ENCODE data around the gene HIP1.
A peak's percentile ranks its signal among the peaks of the same experiment; 100 is the strongest.
"Not testable (repeated sequence)": the region's sequence is repeated elsewhere in the genome, so short reads cannot be mapped to it uniquely, and the experiment has no call there.

HIP1 gene

DNA sequence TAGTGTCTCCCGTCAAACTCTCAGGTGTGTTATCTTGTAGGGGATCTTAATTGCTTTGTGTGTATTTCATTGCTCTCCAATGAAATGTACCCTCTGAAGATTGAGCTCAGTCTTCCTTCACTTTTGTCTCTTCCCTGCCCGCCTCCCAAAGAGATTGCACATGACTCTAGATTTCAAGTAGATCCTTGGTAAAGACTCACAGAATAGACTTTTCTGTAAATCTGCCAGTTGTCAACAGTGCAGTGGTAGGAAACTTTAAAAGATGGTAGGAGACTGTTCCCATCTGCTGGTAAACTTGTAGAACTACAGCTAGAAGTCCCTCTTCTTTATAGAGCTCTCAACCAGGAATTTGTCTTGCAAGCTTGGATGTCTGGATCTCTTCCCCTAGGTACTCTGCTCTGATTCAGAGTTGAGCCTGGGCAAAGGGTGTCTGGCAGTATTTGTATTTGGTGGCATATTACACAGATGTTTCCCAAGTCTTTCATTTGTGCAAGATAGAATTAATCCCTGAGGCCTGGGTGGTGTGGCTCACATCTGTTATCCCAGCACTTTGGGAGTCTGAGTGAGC, 23.7 kb upstream of the HIP1 start:
- H3K4me1 ChIP-seq (ENCODE audit: control insufficient read depth, insufficient read depth, low read length) = no peaks in the 10 kb centered on the region
- H3K36me3 ChIP-seq (ENCODE audit: control insufficient read depth in 2 of 2, insufficient read depth in 2 of 2, low read length in 2 of 2) = no peaks in the 10 kb centered on the region
- H3K27me3 ChIP-seq (ENCODE audit: control insufficient read depth in 1 of 2, insufficient read depth in 2 of 2, low read length in 2 of 2) = no peaks in the 10 kb centered on the region
- H3K9ac ChIP-seq (ENCODE audit: low read length in 2 of 2) = no peak overlapping the region
- H3K9me3 ChIP-seq (ENCODE audit: control insufficient read depth in 2 of 2, low read length in 2 of 2) = no peaks in the 10 kb centered on the region
- no peak overlapping the region for H3K4me3 ChIP-seq (ENCODE audit: low read length in 2 of 2)
- H3K27ac ChIP-seq (ENCODE audit: low read length) = no peak overlapping the region

DNA sequence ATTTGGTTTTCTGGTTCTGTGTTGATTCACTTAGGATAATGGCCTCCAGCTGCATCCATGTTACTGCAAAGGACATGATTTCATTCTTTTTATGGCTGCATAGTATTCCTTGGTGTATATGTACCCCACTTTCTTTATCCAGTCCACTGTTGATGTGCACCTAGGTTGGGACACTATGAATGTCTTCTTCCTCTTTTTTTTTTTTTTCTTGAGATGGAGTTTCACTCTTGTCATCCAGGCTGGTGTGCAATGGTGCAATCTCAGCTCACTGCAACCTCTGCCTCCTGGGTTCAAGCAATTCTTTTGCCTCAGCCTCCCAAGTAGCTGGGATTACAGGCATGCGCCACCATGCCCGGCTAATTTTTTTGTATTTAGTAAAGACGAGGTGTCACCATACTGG, 23.1 kb upstream of the HIP1 start:
- H3K4me1 ChIP-seq (ENCODE audit: control insufficient read depth, insufficient read depth, low read length); H3K9ac ChIP-seq (ENCODE audit: low read length in 2 of 2); H3K36me3 ChIP-seq (ENCODE audit: control insufficient read depth in 2 of 2, insufficient read depth in 2 of 2, low read length in 2 of 2): not testable (repeated sequence)

GRCh38 chr7:75758491-75758890, 19.8 kb upstream of the HIP1 start:
- Histone ChIP-seq H3K36me3 (ENCODE audit: control insufficient read depth in 2 of 2, insufficient read depth in 2 of 2, low read length in 2 of 2) (no peaks in the 10 kb centered on the region), H3K9me3 (ENCODE audit: control insufficient read depth in 2 of 2, low read length in 2 of 2) (no peaks in the 10 kb centered on the region), H3K27ac (ENCODE audit: low read length) (no peak overlapping the region), H3K27me3 (ENCODE audit: control insufficient read depth in 1 of 2, insufficient read depth in 2 of 2, low read length in 2 of 2) (no peaks in the 10 kb centered on the region), H3K4me1 (ENCODE audit: control insufficient read depth, insufficient read depth, low read length) (no peaks in the 10 kb centered on the region), H3K9ac (ENCODE audit: low read length in 2 of 2) (no peak overlapping the region), H3K4me3 (ENCODE audit: low read length in 2 of 2) (no peak overlapping the region)

More for the DNA sequence above, 23.1 kb upstream of the HIP1 start:
- not testable (repeated sequence) for H3K27ac ChIP-seq (ENCODE audit: low read length); H3K9me3 ChIP-seq (ENCODE audit: control insufficient read depth in 2 of 2, low read length in 2 of 2); H3K4me3 ChIP-seq (ENCODE audit: low read length in 2 of 2); H3K27me3 ChIP-seq (ENCODE audit: control insufficient read depth in 1 of 2, insufficient read depth in 2 of 2, low read length in 2 of 2)

GRCh38 chr7:75757860-75758259, 19.1 kb upstream of the HIP1 start:
- H3K27me3 ChIP-seq (ENCODE audit: control insufficient read depth in 1 of 2, insufficient read depth in 2 of 2, low read length in 2 of 2) = no peaks in the 10 kb centered on the region
- no peaks in the 10 kb centered on the region for H3K9me3 ChIP-seq (ENCODE audit: control insufficient read depth in 2 of 2, low read length in 2 of 2)
- H3K27ac ChIP-seq (ENCODE audit: low read length) = no peak overlapping the region
- H3K36me3 ChIP-seq (ENCODE audit: control insufficient read depth in 2 of 2, insufficient read depth in 2 of 2, low read length in 2 of 2) = no peaks in the 10 kb centered on the region
- no peak overlapping the region for H3K9ac ChIP-seq (ENCODE audit: low read length in 2 of 2)
- no peak overlapping the region for H3K4me3 ChIP-seq (ENCODE audit: low read length in 2 of 2)
- no peaks in the 10 kb centered on the region for H3K4me1 ChIP-seq (ENCODE audit: control insufficient read depth, insufficient read depth, low read length)

DNA sequence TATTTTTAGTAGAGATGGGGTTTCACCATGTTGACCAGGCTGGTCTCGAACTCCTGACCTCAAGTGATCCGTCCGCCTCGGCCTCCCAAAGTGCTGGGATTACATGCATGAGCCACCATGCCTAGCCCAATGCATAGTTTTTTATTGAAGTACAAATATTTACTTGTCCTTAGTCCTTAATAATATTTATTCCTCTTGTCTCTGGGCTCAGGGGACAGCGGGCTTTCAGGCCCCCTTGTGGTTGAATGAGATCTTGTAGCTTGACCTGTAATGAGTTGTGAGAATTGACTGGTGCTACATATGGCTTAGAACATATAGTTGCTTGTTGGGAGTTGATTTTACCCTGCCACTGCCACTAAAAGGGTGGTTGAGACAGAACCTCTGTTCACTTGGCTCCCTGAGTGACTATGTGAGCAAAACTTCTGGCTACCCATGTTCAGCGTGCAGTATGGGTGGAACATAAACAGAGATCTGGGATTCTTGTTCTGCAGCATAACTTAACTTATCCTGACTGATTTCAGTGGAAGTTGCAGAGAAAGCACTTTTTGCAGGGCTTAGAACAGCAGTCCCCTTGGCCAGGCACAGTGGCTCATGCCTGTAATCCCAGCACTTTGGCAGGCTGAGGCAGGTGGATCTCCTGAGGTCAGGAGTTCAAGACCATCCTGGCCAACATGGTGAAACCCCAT, 18.4 kb upstream of the HIP1 start:
- Histone ChIP-seq H3K4me3 (ENCODE audit: low read length in 2 of 2) (no peak overlapping the region), H3K9ac (ENCODE audit: low read length in 2 of 2) (no peak overlapping the region), H3K9me3 (ENCODE audit: control insufficient read depth in 2 of 2, low read length in 2 of 2) (no peaks in the 10 kb centered on the region), H3K36me3 (ENCODE audit: control insufficient read depth in 2 of 2, insufficient read depth in 2 of 2, low read length in 2 of 2) (no peaks in the 10 kb centered on the region), H3K27ac (ENCODE audit: low read length) (no peak overlapping the region), H3K4me1 (ENCODE audit: control insufficient read depth, insufficient read depth, low read length) (no peaks in the 10 kb centered on the region), H3K27me3 (ENCODE audit: control insufficient read depth in 1 of 2, insufficient read depth in 2 of 2, low read length in 2 of 2) (no peaks in the 10 kb centered on the region)

GRCh38 chr7:75756206-75756990, 17.7 kb upstream of the HIP1 start:
- Histone ChIP-seq H3K27me3 (ENCODE audit: control insufficient read depth in 1 of 2, insufficient read depth in 2 of 2, low read length in 2 of 2) (no peaks in the 10 kb centered on the region), H3K36me3 (ENCODE audit: control insufficient read depth in 2 of 2, insufficient read depth in 2 of 2, low read length in 2 of 2) (no peaks in the 10 kb centered on the region), H3K4me3 (ENCODE audit: low read length in 2 of 2) (no peak overlapping the region), H3K9me3 (ENCODE audit: control insufficient read depth in 2 of 2, low read length in 2 of 2) (no peaks in the 10 kb centered on the region), H3K9ac (ENCODE audit: low read length in 2 of 2) (no peak overlapping the region), H3K4me1 (ENCODE audit: control insufficient read depth, insufficient read depth, low read length) (no peaks in the 10 kb centered on the region), H3K27ac (ENCODE audit: low read length) (no peak overlapping the region)

GRCh38 chr7:75743455-75743859, 4.7 kb upstream of the HIP1 start:
- Histone ChIP-seq H3K4me1 (ENCODE audit: control insufficient read depth, insufficient read depth, low read length) (peaks cover 5% of the 10 kb centered on the region), H3K27ac (ENCODE audit: low read length) (no peak overlapping the region)

DNA sequence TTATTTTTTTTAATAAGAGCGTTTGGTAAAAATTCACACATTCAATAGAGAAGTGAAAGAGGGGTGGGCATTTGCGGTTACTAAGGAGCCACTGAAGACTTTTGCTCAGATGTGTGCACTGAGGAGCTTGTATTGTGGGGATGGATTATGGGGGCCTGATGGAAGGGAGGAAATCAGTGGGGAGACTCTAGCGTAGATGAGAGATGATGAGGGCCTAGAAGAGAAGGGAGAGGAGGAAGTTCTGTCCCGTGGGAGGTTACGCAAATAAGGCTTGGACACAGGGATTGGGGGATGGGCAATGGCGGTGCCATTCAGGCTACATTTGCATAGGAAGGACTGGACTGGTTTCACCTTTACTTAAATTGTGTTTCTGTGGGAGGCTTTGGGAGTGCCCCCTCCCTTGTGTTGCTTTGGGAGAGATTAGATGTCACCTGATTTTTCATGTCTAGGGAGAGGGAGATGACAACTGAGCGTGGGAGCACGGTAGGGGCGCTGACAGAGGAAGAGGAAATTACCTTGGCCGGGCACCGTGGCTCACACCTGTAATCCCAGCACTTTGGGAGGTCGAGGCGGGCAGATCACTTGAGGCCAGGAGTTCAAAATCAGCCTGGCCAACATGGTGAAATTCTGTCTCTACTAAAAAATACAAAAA, 2.2 kb upstream of the HIP1 start:
- no peak overlapping the region for H3K27ac ChIP-seq (ENCODE audit: low read length)
- no peaks in the 10 kb centered on the region for H3K36me3 ChIP-seq (ENCODE audit: control insufficient read depth in 2 of 2, insufficient read depth in 2 of 2, low read length in 2 of 2)
- no peaks in the 10 kb centered on the region for H3K27me3 ChIP-seq (ENCODE audit: control insufficient read depth in 1 of 2, insufficient read depth in 2 of 2, low read length in 2 of 2)
- H3K9ac ChIP-seq (ENCODE audit: low read length in 2 of 2) = no peak overlapping the region
- no peaks in the 10 kb centered on the region for H3K9me3 ChIP-seq (ENCODE audit: control insufficient read depth in 2 of 2, low read length in 2 of 2)
- no peak overlapping the region for H3K4me3 ChIP-seq (ENCODE audit: low read length in 2 of 2)
- H3K4me1 ChIP-seq (ENCODE audit: control insufficient read depth, insufficient read depth, low read length) = peaks cover 14% of the 10 kb centered on the region

More at GRCh38 chr7:75743455-75743859, 4.7 kb upstream of the HIP1 start:
- no peaks in the 10 kb centered on the region for H3K27me3 ChIP-seq (ENCODE audit: control insufficient read depth in 1 of 2, insufficient read depth in 2 of 2, low read length in 2 of 2)
- H3K4me3 ChIP-seq (ENCODE audit: low read length in 2 of 2) = no peak overlapping the region
- H3K9ac ChIP-seq (ENCODE audit: low read length in 2 of 2) = no peak overlapping the region
- H3K36me3 ChIP-seq (ENCODE audit: control insufficient read depth in 2 of 2, insufficient read depth in 2 of 2, low read length in 2 of 2) = no peaks in the 10 kb centered on the region
- no peaks in the 10 kb centered on the region for H3K9me3 ChIP-seq (ENCODE audit: control insufficient read depth in 2 of 2, low read length in 2 of 2)

DNA sequence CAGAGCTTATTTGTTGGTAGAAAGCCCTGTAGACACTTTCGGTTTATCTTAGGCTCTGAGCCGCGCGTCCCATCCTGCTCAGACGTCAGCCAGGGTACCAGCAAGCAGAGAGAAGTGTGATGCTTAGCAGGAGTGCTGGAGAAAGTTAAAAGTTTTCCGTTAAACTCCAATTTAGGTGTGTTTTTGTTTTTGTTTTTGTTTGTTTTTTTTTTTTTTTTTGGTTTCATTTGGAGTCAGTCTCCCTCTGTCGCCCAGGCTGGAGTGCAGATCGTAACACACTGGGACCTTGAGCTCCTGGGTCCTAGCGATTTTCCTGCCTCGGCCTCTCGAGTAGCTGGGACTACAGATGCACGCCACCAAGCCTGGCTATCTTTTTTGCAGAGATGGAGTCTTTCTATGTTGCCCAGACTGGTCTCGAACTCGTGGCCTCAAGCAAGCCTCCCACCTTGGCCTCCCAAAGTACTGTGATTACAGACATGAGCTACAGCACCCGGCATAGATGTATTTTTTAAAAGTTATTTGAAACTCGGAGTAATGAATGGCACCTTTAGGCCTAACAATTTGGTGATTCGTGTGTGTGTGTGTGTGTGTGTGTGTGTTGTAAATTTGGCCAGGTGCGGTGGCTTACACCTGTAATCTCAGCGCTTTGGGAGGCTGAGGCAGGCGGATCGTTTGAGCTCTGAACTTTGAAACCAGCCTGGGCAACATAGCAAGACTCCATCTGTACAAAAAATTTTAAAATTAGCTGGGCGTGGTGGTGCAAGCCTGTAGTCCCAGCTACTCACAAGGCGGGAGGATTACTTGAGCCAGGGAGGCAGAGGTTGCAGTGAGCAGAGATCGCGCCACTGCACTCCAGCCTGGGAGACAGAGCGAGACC, 1.3 kb upstream of the HIP1 start:
- no peaks in the 10 kb centered on the region for H3K36me3 ChIP-seq (ENCODE audit: control insufficient read depth in 2 of 2, insufficient read depth in 2 of 2, low read length in 2 of 2)
- peak overlapping the region; percentile 68 to 74 for H3K9ac ChIP-seq (ENCODE audit: low read length in 2 of 2)
- no peaks in the 10 kb centered on the region for H3K9me3 ChIP-seq (ENCODE audit: control insufficient read depth in 2 of 2, low read length in 2 of 2)
- H3K27ac ChIP-seq (ENCODE audit: low read length) = peak overlapping the region; percentile 46
- peaks cover 14% of the 10 kb centered on the region for H3K4me1 ChIP-seq (ENCODE audit: control insufficient read depth, insufficient read depth, low read length)
- no peaks in the 10 kb centered on the region for H3K27me3 ChIP-seq (ENCODE audit: control insufficient read depth in 1 of 2, insufficient read depth in 2 of 2, low read length in 2 of 2)
- H3K4me3 ChIP-seq (ENCODE audit: low read length in 2 of 2) = peak overlapping the region; percentile 81 to 84
